Prostate gland (tissue), 2 donors: ENCODE data around the gene SUGCT. TPM values are rescaled to one million over a fixed set of nuclear protein-coding genes. Genes with fewer than 3 reads are reported as not detected.

ENCODE experiments used
- DNase-seq: peaks from one replicate; pipeline ENCODE4 v3.0.0-alpha.2; 2019; ENCODE audit warnings: low spot score
- H3K27ac ChIP-seq, 2 donors: fragments of 200-600 bp; sonication (generic); 2 replicates each; pipeline ENCODE4 v1.5.1; 2017 to 2019
- H3K27me3 ChIP-seq: fragments of 200-600 bp; sonication (generic); replicated peaks from 2 replicates; pipeline ENCODE4 v1.5.1; 2019; ENCODE audit not compliant: insufficient read depth
- H3K36me3 ChIP-seq, 2 donors: fragments of 200-600 bp; sonication (generic); 1 replicate in 1 of 2; 2 replicates in 1 of 2; pipeline versions ENCODE4 v1.5.1 to v1.8.1; 2017 to 2019
- H3K4me1 ChIP-seq: fragments of 200-600 bp; sonication (generic); replicated peaks from 2 replicates; pipeline ENCODE4 v1.5.1; 2019
- H3K4me3 ChIP-seq, 2 donors: fragments of 200-600 bp; sonication (generic); 2 replicates each; pipeline ENCODE4 v1.5.1; 2017 to 2019
- H3K9me3 ChIP-seq: fragments of 200-600 bp; sonication (generic); 2 replicates; pipeline ENCODE4 v1.5.1; 2017
- CTCF ChIP-seq, 4 experiments: fragments of 200-600 bp in 2 of 4; fragments of 450-650 bp in 2 of 4; sonication (generic) in 2 of 4; IDR thresholded peaks; 1 replicate in 3 of 4; 2 replicates in 1 of 4; pipeline ENCODE4 v1.5.1; 2016 to 2019; ENCODE audit warnings: antibody characterized with exemption in 4 of 4, mild to moderate bottlenecking in 2 of 4, moderate library complexity in 2 of 4
- POLR2A ChIP-seq: fragments of 450-650 bp; IDR thresholded peaks from one replicate; pipeline ENCODE4 v1.6.1; 2016; ENCODE audit warnings: antibody characterized with exemption, mild to moderate bottlenecking
- POLR2AphosphoS5 ChIP-seq: sonication (generic); formaldehyde crosslinking; IDR thresholded peaks from one replicate; pipeline ENCODE4 v1.6.1; 2017; ENCODE audit warnings: antibody characterized with exemption
- WGBS: methylation state at CpG from one replicate; pipeline ENCODE4 v1.1.5; 2018; 5-methylcytosine and 5-hydroxymethylcytosine counted together
- intact Hi-C: fragments of 100-400 bp; cut with DNase I; formaldehyde crosslinking; loops from one replicate; pipeline ENCODE4 v1.14.2; 2022
- total RNA-seq, 2 donors: library from RNA; depleted of rRNA; stranded (reverse); fragments of >200 nt; gene quantifications; one replicate each; pipeline ENCODE4 v1.1.0, GENCODE V29; 2016

The SUGCT gene
- total RNA-seq, 2 donors from 2014 or later: 2.2 to 3.2 TPM

GRCh38 chr7:40429826-40430225, 295.0 kb downstream of the SUGCT start:
- WGBS: 98% methylated on average over 2 of the region's 2 CpGs
- intact Hi-C loops: loop anchor here (10.0 kb wide), 1 partner anchor 175 kb away; no protein-coding TSS in a partner anchor

GRCh38 chr7:40432046-40432445, 297.2 kb downstream of the SUGCT start:
- DNase-seq: no peak
- H3K4me1 ChIP-seq: no peaks in the 10 kb centered on the region
- intact Hi-C loops: loop anchor here (10.0 kb wide), 1 partner anchor 173 kb away; no protein-coding TSS in a partner anchor
- no peaks in the 10 kb centered on the region for H3K36me3 ChIP-seq
- no peaks in the 10 kb centered on the region for H3K27me3 ChIP-seq
- H3K27ac ChIP-seq: no peak overlapping the region
- H3K9me3 ChIP-seq: no peaks in the 10 kb centered on the region
- WGBS: 100% methylated on average over 2 of the region's 2 CpGs
- TF ChIP-seq POLR2A (no peak), POLR2AphosphoS5 (no peak), CTCF (IDR thresholded peaks at IDR 0.05) (no peak)
- no peak overlapping the region for H3K4me3 ChIP-seq

More at GRCh38 chr7:40429826-40430225, 295.0 kb downstream of the SUGCT start:
- H3K9me3 ChIP-seq: no peaks in the 10 kb centered on the region
- no peak overlapping the region for H3K4me3 ChIP-seq
- no peak for DNase-seq
- no peaks in the 10 kb centered on the region for H3K27me3 ChIP-seq
- H3K36me3 ChIP-seq: no peaks in the 10 kb centered on the region
- no peaks in the 10 kb centered on the region for H3K4me1 ChIP-seq
- no peak overlapping the region for H3K27ac ChIP-seq
- no peak for TF ChIP-seq CTCF (IDR thresholded peaks at IDR 0.05)
- no peak for TF ChIP-seq POLR2A
- no peak for TF ChIP-seq POLR2AphosphoS5

- Histone ChIP-seq H3K9me3 (no peaks in the 10 kb centered on the region), H3K27me3 (no peaks in the 10 kb centered on the region), H3K4me3 (no peak overlapping the region), H3K36me3 (no peaks in the 10 kb centered on the region), H3K27ac (no peak overlapping the region), H3K4me1 (no peaks in the 10 kb centered on the region)
- 98% methylated on average over 1 of the region's 1 CpG for WGBS
- no peak for DNase-seq
- intact Hi-C loops: loop anchor here (10.0 kb wide), 1 partner anchor 168 kb away; no protein-coding TSS in a partner anchor
- TF ChIP-seq POLR2AphosphoS5 (no peak), POLR2A (no peak), CTCF (IDR thresholded peaks at IDR 0.05) (no peak)
These were observed 301.9 kb downstream of the SUGCT start for GRCh38 chr7:40436710-40437109.

- no peaks in the 10 kb centered on the region for H3K9me3 ChIP-seq
- 90% methylated on average over 1 of the region's 1 CpG for WGBS
- intact Hi-C loops: loop anchor here (10.0 kb wide), 1 partner anchor 167 kb away; no protein-coding TSS in a partner anchor
- H3K36me3 ChIP-seq: no peaks in the 10 kb centered on the region
- no peaks in the 10 kb centered on the region for H3K27me3 ChIP-seq
- H3K4me3 ChIP-seq: no peak overlapping the region
- DNase-seq: no peak
- no peak for TF ChIP-seq POLR2AphosphoS5
- no peak for TF ChIP-seq POLR2A
- no peak for TF ChIP-seq CTCF (IDR thresholded peaks at IDR 0.05)
- H3K27ac ChIP-seq: no peak overlapping the region
- H3K4me1 ChIP-seq: no peaks in the 10 kb centered on the region
These were observed 302.7 kb downstream of the SUGCT start for GRCh38 chr7:40437498-40437897.

GRCh38 chr7:40437936-40438634, 303.3 kb downstream of the SUGCT start:
- no peak overlapping the region for H3K27ac ChIP-seq

More at GRCh38 chr7:40437936-40438634, 303.3 kb downstream of the SUGCT start:
- no peak overlapping the region for H3K4me3 ChIP-seq
- no peaks in the 10 kb centered on the region for H3K27me3 ChIP-seq
- 87% methylated on average over 6 of the region's 6 CpGs for WGBS
- TF ChIP-seq POLR2AphosphoS5 (no peak), CTCF (IDR thresholded peaks at IDR 0.05) (no peak), POLR2A (no peak)
- intact Hi-C loops: loop anchor here (10.0 kb wide), 1 partner anchor 167 kb away; no protein-coding TSS in a partner anchor
- H3K36me3 ChIP-seq: no peaks in the 10 kb centered on the region
- H3K4me1 ChIP-seq: no peaks in the 10 kb centered on the region
- no peak for DNase-seq
- no peaks in the 10 kb centered on the region for H3K9me3 ChIP-seq
